H1 (cell line): ENCODE measurements around the gene CLPTM1L. TPM values are rescaled to one million over a fixed set of nuclear protein-coding genes. Genes with fewer than 3 reads are reported as not detected.

Experiments
- CTCF ChIA-PET: fragments of 300-600 bp; sonication (Branson Sonifier 250); formaldehyde crosslinking; loops from one replicate; lab custom pipeline; 2021; ENCODE audit not compliant: partially characterized antibody; lab: Charles Lee
- POLR2A ChIA-PET: fragments of 300-600 bp; sonication (Branson Sonifier 250); formaldehyde crosslinking; loops from one replicate; lab custom pipeline; 2021; ENCODE audit warnings: inconsistent platforms; ENCODE audit not compliant: partially characterized antibody; lab: Charles Lee
- DNase-seq, 2 experiments: peaks; one replicate each; pipeline versions ENCODE4 v3.0.0 to v3.0.0-alpha.2; 2010 to 2022; ENCODE audit warnings: low spot score in 2 of 2, low read depth in 1 of 2, mixed read lengths in 1 of 2
- FAIRE-seq: peaks from 2 replicates; lab custom pipeline; 2011; peaks lifted over from hg19 to GRCh38; lab: Jason Lieb, UNC
- H2AFZ ChIP-seq: 2 replicates; pipeline ENCODE4 v1.8.1; 2012; ENCODE audit warnings: low read length, inconsistent platforms
- H2AK5ac ChIP-seq: 2 replicates; pipeline ENCODE4 v1.6.1; 2013; ENCODE audit warnings: low read depth, low read length
- H2BK120ac ChIP-seq: replicated peaks from 2 replicates; pipeline ENCODE3; 2013; ENCODE audit warnings: low read depth, low read length, inconsistent platforms
- H2BK12ac ChIP-seq: 2 replicates; pipeline ENCODE4 v1.6.1; 2013; ENCODE audit warnings: low read depth, low read length
- H2BK15ac ChIP-seq: 2 replicates; pipeline ENCODE4 v1.6.1; 2013; ENCODE audit warnings: low read length
- H2BK20ac ChIP-seq: 2 replicates; pipeline ENCODE4 v1.6.1; 2013; ENCODE audit warnings: low read length
- H2BK5ac ChIP-seq: 2 replicates; pipeline ENCODE4 v1.6.1; 2013; ENCODE audit warnings: low read depth, low read length
- H3K14ac ChIP-seq: 2 replicates; pipeline ENCODE4 v1.6.1; 2013; ENCODE audit warnings: inconsistent platforms; ENCODE audit not compliant: insufficient read length
- H3K18ac ChIP-seq: 2 replicates; pipeline ENCODE4 v1.6.1; 2013; ENCODE audit warnings: low read length; ENCODE audit errors: extremely low read depth
- H3K23ac ChIP-seq: 2 replicates; pipeline ENCODE4 v1.6.1; 2013; ENCODE audit warnings: inconsistent platforms; ENCODE audit not compliant: insufficient read length
- H3K23me2 ChIP-seq: 2 replicates; pipeline ENCODE4 v1.6.1; 2013; ENCODE audit warnings: low read depth, low read length
- H3K27ac ChIP-seq: 2 replicates; pipeline ENCODE4 v1.6.1; 2011; ENCODE audit warnings: low read depth, low read length, inconsistent platforms
- H3K27me3 ChIP-seq, 4 experiments: replicated peaks in 1 of 4; 1 replicate in 1 of 4; 2 replicates in 3 of 4; pipeline versions ENCODE4 v1.6.1 to v1.8.1; 2011 to 2013; ENCODE audit warnings: low read length in 3 of 4, mild to moderate bottlenecking in 3 of 4, inconsistent platforms in 2 of 4, mixed read lengths in 2 of 4, moderate library complexity in 1 of 4; ENCODE audit not compliant: control insufficient read depth in 3 of 4, insufficient read depth in 3 of 4; ENCODE audit errors: extremely low read depth in 1 of 4
- H3K36me3 ChIP-seq, 4 experiments: 2 replicates each; pipeline versions ENCODE4 v1.6.1 to v1.8.1; 2011 to 2013; ENCODE audit warnings: mild to moderate bottlenecking in 4 of 4, low read length in 3 of 4, moderate library complexity in 2 of 4, control low read depth in 1 of 4, inconsistent platforms in 1 of 4; ENCODE audit not compliant: insufficient read depth in 4 of 4, control insufficient read depth in 2 of 4
- H3K4ac ChIP-seq: replicated peaks from 2 replicates; pipeline ENCODE3; 2013; ENCODE audit warnings: low read length, low read depth, mixed read lengths, inconsistent platforms; ENCODE audit not compliant: insufficient read length
- H3K4me1 ChIP-seq, 4 experiments: replicated peaks in 1 of 4; 1 replicate in 1 of 4; 2 replicates in 3 of 4; pipeline versions ENCODE4 v1.6.1 to v1.8.1; 2011 to 2013; ENCODE audit warnings: low read length in 3 of 4, inconsistent platforms in 2 of 4, mixed read lengths in 1 of 4; ENCODE audit not compliant: insufficient read depth in 4 of 4, control insufficient read depth in 3 of 4
- H3K4me2 ChIP-seq, 2 experiments: 2 replicates each; pipeline versions ENCODE4 v1.6.1 to v1.8.1; 2011 to 2013; ENCODE audit warnings: low read depth in 2 of 2, low read length in 2 of 2, control low read depth in 1 of 2, inconsistent platforms in 1 of 2, mild to moderate bottlenecking in 1 of 2; ENCODE audit not compliant: insufficient read depth in 1 of 2
- H3K4me3 ChIP-seq, 4 experiments: fragments of 200-600, 300-600 bp in 1 of 4; sonication (generic), shearing (Covaris generic), sonication (Bioruptor Twin) in 1 of 4; 2 replicates each; pipeline versions ENCODE4 v1.5.1 to v1.8.1; 2011 to 2016; ENCODE audit warnings: low read length in 4 of 4, low read depth in 3 of 4, control low read depth in 2 of 4, inconsistent platforms in 2 of 4, mild to moderate bottlenecking in 2 of 4, mixed read lengths in 1 of 4, moderate library complexity in 1 of 4; ENCODE audit not compliant: insufficient read depth in 2 of 4; ENCODE audit errors: extremely low read depth in 1 of 4
- H3K56ac ChIP-seq: replicated peaks from 2 replicates; pipeline ENCODE3; 2013; ENCODE audit warnings: low read depth, mild to moderate bottlenecking, mixed read lengths, low read length, inconsistent platforms; ENCODE audit not compliant: insufficient read length
- H3K79me1 ChIP-seq: 2 replicates; pipeline ENCODE4 v1.6.1; 2013; ENCODE audit warnings: low read depth, low read length, control low read depth
- H3K79me2 ChIP-seq, 2 experiments: 2 replicates each; pipeline versions ENCODE4 v1.6.1 to v1.8.1; 2012 to 2013; ENCODE audit warnings: low read length in 2 of 2, mild to moderate bottlenecking in 2 of 2, inconsistent platforms in 1 of 2; ENCODE audit not compliant: insufficient read depth in 2 of 2, control insufficient read depth in 1 of 2
- H3K9ac ChIP-seq, 4 experiments: replicated peaks in 1 of 4; 1 replicate in 1 of 4; 2 replicates in 3 of 4; pipeline versions ENCODE4 v1.6.1 to v1.8.1; 2011 to 2013; ENCODE audit warnings: low read depth in 3 of 4, low read length in 3 of 4, control low read depth in 2 of 4, mild to moderate bottlenecking in 2 of 4, moderate library complexity in 2 of 4, inconsistent platforms in 1 of 4; ENCODE audit errors: extremely low read depth in 1 of 4
- H3K9me3 ChIP-seq, 2 experiments: 2 replicates each; pipeline versions ENCODE4 v1.6.1 to v1.8.1; 2012 to 2013; ENCODE audit warnings: mild to moderate bottlenecking in 2 of 2, moderate library complexity in 2 of 2, control low read depth in 1 of 2, inconsistent platforms in 1 of 2, low read depth in 1 of 2, low read length in 1 of 2, mixed read lengths in 1 of 2; ENCODE audit not compliant: insufficient read depth in 2 of 2
- H4K20me1 ChIP-seq, 2 experiments: replicated peaks in 1 of 2; 2 replicates each; pipeline versions ENCODE3 to v1.8.1; 2011 to 2013; ENCODE audit warnings: inconsistent platforms in 2 of 2, low read length in 2 of 2, mild to moderate bottlenecking in 1 of 2; ENCODE audit not compliant: insufficient read depth in 2 of 2, control insufficient read depth in 1 of 2
- H4K5ac ChIP-seq: 2 replicates; pipeline ENCODE4 v1.6.1; 2013; ENCODE audit warnings: low read length, low read depth, mixed read lengths, inconsistent platforms; ENCODE audit not compliant: insufficient read length
- H4K8ac ChIP-seq: 2 replicates; pipeline ENCODE4 v1.8.0; 2013; ENCODE audit warnings: mild to moderate bottlenecking, moderate library complexity, low read length, inconsistent platforms; ENCODE audit not compliant: insufficient read depth; ENCODE audit errors: extremely low read depth
- H4K91ac ChIP-seq: replicated peaks from 2 replicates; pipeline ENCODE3; 2013; ENCODE audit warnings: low read length, mixed read lengths, inconsistent platforms; ENCODE audit not compliant: insufficient read length
- EP300 ChIP-seq, 2 experiments: IDR thresholded peaks; 1 replicate in 1 of 2; 2 replicates in 1 of 2; pipeline ENCODE4 v1.6.1; 2011 to 2012; ENCODE audit warnings: low read depth in 2 of 2, low read length in 2 of 2, mild to moderate bottlenecking in 2 of 2, borderline replicate concordance in 1 of 2, inconsistent platforms in 1 of 2, moderate library complexity in 1 of 2
- HDAC2 ChIP-seq, 2 experiments: fragments of 300-600 bp in 1 of 2; sonication (generic) in 1 of 2; IDR thresholded peaks; 2 replicates each; pipeline ENCODE4 v1.6.1; 2011 to 2012; ENCODE audit warnings: low read depth in 2 of 2, low read length in 2 of 2, mild to moderate bottlenecking in 2 of 2, moderate library complexity in 2 of 2, borderline replicate concordance in 1 of 2, inconsistent platforms in 1 of 2
- KDM5A ChIP-seq: fragments of 200-600 bp; IDR thresholded peaks from 2 replicates; pipeline ENCODE4 v1.7.1; 2012; ENCODE audit warnings: mild to moderate bottlenecking, low read length, inconsistent platforms, mixed read lengths
- MAX ChIP-seq: IDR thresholded peaks from 2 replicates; pipeline ENCODE4 v1.6.1; 2012; ENCODE audit warnings: inconsistent platforms
- NANOG ChIP-seq: IDR thresholded peaks from 2 replicates; pipeline ENCODE4 v1.6.1; 2011; ENCODE audit warnings: low read length, low read depth, mild to moderate bottlenecking, inconsistent platforms; ENCODE audit not compliant: insufficient read depth, poor library complexity, severe bottlenecking
- SIX5 ChIP-seq: IDR thresholded peaks from 2 replicates; pipeline ENCODE4 v1.6.1; 2011; ENCODE audit warnings: mild to moderate bottlenecking, low read depth, low read length
- SP1 ChIP-seq: IDR thresholded peaks from 2 replicates; pipeline ENCODE4 v1.6.1; 2011; ENCODE audit warnings: low read depth, low read length
- SUZ12 ChIP-seq: fragments of 200-600 bp; sonication (generic); IDR thresholded peaks from 2 replicates; pipeline ENCODE4 v1.6.1; 2012; ENCODE audit warnings: mild to moderate bottlenecking, inconsistent platforms, low read length, moderate library complexity, mixed read lengths
- WGBS, 2 experiments: shearing (Covaris generic) in 1 of 2; methylation state at CpG; one replicate each; pipeline versions ENCODE4 v1.1.6 to v1.1.7; 2013 to 2015; ENCODE audit warnings: low lambda C conversion rate in 2 of 2, mixed read lengths in 2 of 2, inconsistent platforms in 1 of 2, low coverage in 1 of 2, missing lambda C conversion rate in 1 of 2; ENCODE audit not compliant: insufficient replicate concordance in 2 of 2, insufficient coverage in 1 of 2, insufficient read length in 1 of 2; ENCODE audit errors: extremely low coverage in 1 of 2, missing lambda C conversion rate in 1 of 2; 5-methylcytosine and 5-hydroxymethylcytosine counted together
- polyA plus RNA-seq, 7 experiments: library from polyadenylated mRNA; depleted of rRNA in 3 of 7; stranded (reverse) in 5 of 7; unstranded in 2 of 7; fragments of >200 nt in 5 of 7; fragments of 200-250 nt in 2 of 7; gene quantifications; 1 replicate in 5 of 7; 2 replicates in 1 of 7; 4 replicates in 1 of 7; pipeline versions ENCODE4 v1.2.1 to v1.2.3, GENCODE V29; 2011 to 2013; ENCODE audit warnings: missing spikeins in 2 of 7, mixed read lengths in 2 of 7
- total RNA-seq: library from RNA; stranded (reverse); fragmentation: NEBNext Ultra II Directional; extraction: Animal tissue kit (Norgen Biotek cat#: 25700); gene quantifications from 2 replicates; pipeline ENCODE4 v1.2.1, GENCODE V29; 2021
- TF ChIP-seq, protein P1 (sequence below), 3 experiments: IDR thresholded peaks; 1 replicate in 2 of 3; 2 replicates in 1 of 3; pipeline versions ENCODE4 v1.5.1 to v1.6.1; 2011; ENCODE audit warnings: low read length in 3 of 3, mild to moderate bottlenecking in 3 of 3, inconsistent platforms in 2 of 3, low read depth in 1 of 3, moderate library complexity in 1 of 3; ENCODE audit not compliant: insufficient read depth in 1 of 3; ENCODE audit errors: control extremely low read depth in 1 of 3

The CLPTM1L gene
- total and polyA plus RNA-seq, 2 of the 8 experiments (the other 6 are each of a cell fraction or from before 2014, with no cell fraction given), result 102 to 119 TPM

DNA sequence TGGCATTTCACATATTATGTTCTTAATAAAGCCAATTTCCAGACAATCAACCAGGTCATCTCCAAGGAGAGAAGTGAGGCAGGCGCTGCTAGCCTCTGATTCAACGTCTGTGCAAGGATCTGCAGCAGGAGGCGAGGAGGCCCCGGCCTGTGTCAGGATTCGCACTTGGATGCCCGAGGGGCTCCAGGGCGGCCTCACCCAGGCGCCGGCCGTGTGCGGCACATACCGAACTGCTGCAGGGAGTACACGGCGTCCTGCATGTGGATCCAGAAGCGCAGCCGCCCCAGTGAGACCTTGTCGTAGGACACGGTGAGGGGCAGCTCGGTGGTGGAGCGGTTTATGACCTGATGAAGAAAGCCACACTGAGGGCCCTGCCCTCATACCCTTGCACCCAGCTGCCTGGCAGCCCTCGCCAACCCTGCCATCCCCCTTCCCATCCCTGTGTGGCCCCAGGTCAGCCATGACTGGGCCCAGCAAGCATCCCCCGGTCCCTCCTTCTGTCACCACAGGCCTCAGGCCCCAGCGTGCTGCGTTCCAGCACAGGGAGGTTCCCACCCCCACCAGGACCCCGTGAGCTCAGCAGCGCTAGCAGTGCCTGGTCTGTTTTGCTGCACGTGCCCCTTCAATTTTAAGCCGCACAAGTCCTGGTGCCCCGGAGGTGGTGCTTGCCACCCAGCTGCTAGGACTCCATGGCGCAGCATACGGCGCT is 9.9 kb downstream of the CLPTM1L start:
- H3K23me2 ChIP-seq, result no peaks in the 10 kb centered on the region
- POLR2A ChIA-PET, result interaction anchor here (0.7 to 1.8 kb wide), 2 partner anchors 11 to 17 kb away, joined by 3 to 6 read pairs; no protein-coding TSS in a partner anchor
- no peak overlapping the region for H3K14ac ChIP-seq
- H3K79me2 ChIP-seq, result no peaks in the 10 kb centered on the region; a peak in 1 of 4 replicates
- H3K18ac ChIP-seq, result no peak overlapping the region
- H3K9me3 ChIP-seq, result no peaks in the 10 kb centered on the region
- H3K9ac ChIP-seq, result no peak overlapping the region
- H4K91ac ChIP-seq, result no peak overlapping the region
- DNase-seq (no peak), FAIRE-seq (no peak)
- WGBS, 2 experiments, result 93% methylated on average over 32 of the region's 32 CpGs; no CpG with 5 or more reads in 1 of the 2 experiments
- no peak overlapping the region for H2AFZ ChIP-seq
- peaks cover 5% of the 10 kb centered on the region; the same call in 1 of the 2 replicates for H3K79me1 ChIP-seq
- no peak overlapping the region for H4K8ac ChIP-seq
- no peak overlapping the region for H3K27ac ChIP-seq
- peaks cover 10 to 26% of the 10 kb centered on the region in 2 experiments for H4K20me1 ChIP-seq
- no peak overlapping the region for H3K4me2 ChIP-seq
- H3K4me1 ChIP-seq, result no peaks in the 10 kb centered on the region
- H3K4ac ChIP-seq, result no peak overlapping the region
- H2BK20ac ChIP-seq, result no peak overlapping the region
- CTCF ChIA-PET, result interaction anchor here (1.1 kb wide), 1 partner anchor 11 kb away, joined by 3 read pairs; no protein-coding TSS in a partner anchor
- no peaks in the 10 kb centered on the region for H3K27me3 ChIP-seq
- no peak overlapping the region for H2BK12ac ChIP-seq
- H3K36me3 ChIP-seq, result peaks cover 28 to 73% (median 65%) of the 10 kb centered on the region in 4 experiments
- no peak overlapping the region for H3K23ac ChIP-seq
- H3K4me3 ChIP-seq, result no peak overlapping the region
- H2BK5ac ChIP-seq, result no peak overlapping the region
- H3K56ac ChIP-seq, result no peak overlapping the region
- no peak overlapping the region for H4K5ac ChIP-seq
- H2AK5ac ChIP-seq, result no peak overlapping the region
- H2BK15ac ChIP-seq, result no peak overlapping the region
- H2BK120ac ChIP-seq, result no peak overlapping the region
- TF ChIP-seq, protein P1, sequence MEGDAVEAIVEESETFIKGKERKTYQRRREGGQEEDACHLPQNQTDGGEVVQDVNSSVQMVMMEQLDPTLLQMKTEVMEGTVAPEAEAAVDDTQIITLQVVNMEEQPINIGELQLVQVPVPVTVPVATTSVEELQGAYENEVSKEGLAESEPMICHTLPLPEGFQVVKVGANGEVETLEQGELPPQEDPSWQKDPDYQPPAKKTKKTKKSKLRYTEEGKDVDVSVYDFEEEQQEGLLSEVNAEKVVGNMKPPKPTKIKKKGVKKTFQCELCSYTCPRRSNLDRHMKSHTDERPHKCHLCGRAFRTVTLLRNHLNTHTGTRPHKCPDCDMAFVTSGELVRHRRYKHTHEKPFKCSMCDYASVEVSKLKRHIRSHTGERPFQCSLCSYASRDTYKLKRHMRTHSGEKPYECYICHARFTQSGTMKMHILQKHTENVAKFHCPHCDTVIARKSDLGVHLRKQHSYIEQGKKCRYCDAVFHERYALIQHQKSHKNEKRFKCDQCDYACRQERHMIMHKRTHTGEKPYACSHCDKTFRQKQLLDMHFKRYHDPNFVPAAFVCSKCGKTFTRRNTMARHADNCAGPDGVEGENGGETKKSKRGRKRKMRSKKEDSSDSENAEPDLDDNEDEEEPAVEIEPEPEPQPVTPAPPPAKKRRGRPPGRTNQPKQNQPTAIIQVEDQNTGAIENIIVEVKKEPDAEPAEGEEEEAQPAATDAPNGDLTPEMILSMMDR (IDR thresholded peaks at IDR 0.05; ENCODE audit: control extremely low read depth in 1 of 3, insufficient read depth in 1 of 3, low read depth in 1 of 3, low read length in 3 of 3), result no peak
- TF ChIP-seq SUZ12, result no peak
- no peak for TF ChIP-seq SP1
- no peak for TF ChIP-seq HDAC2 (IDR thresholded peaks at IDR 0.05; ENCODE audit: borderline replicate concordance in 1 of 2, low read depth in 2 of 2, low read length in 2 of 2)
- no peak for TF ChIP-seq EP300 (IDR thresholded peaks at IDR 0.05; ENCODE audit: borderline replicate concordance in 1 of 2, low read depth in 2 of 2, low read length in 2 of 2)
- TF ChIP-seq SIX5, result no peak
- TF ChIP-seq NANOG, result no peak
- no peak for TF ChIP-seq KDM5A
- TF ChIP-seq MAX, result no peak
